Prostate gland (tissue), 2 donors: ENCODE data around the gene GALNTL6. TPM values are rescaled to one million over a fixed set of nuclear protein-coding genes. Genes with fewer than 3 reads are reported as not detected.

Experiments
- DNase-seq: peaks from one replicate; pipeline ENCODE4 v3.0.0-alpha.2; 2019; ENCODE audit warnings: low spot score
- H3K27ac ChIP-seq, 2 donors: fragments of 200-600 bp; sonication (generic); 2 replicates each; pipeline ENCODE4 v1.5.1; 2017 to 2019
- H3K27me3 ChIP-seq: fragments of 200-600 bp; sonication (generic); replicated peaks from 2 replicates; pipeline ENCODE4 v1.5.1; 2019; ENCODE audit not compliant: insufficient read depth
- H3K36me3 ChIP-seq, 2 donors: fragments of 200-600 bp; sonication (generic); 1 replicate in 1 of 2; 2 replicates in 1 of 2; pipeline versions ENCODE4 v1.5.1 to v1.8.1; 2017 to 2019
- H3K4me1 ChIP-seq: fragments of 200-600 bp; sonication (generic); replicated peaks from 2 replicates; pipeline ENCODE4 v1.5.1; 2019
- H3K4me3 ChIP-seq, 2 donors: fragments of 200-600 bp; sonication (generic); 2 replicates each; pipeline ENCODE4 v1.5.1; 2017 to 2019
- H3K9me3 ChIP-seq: fragments of 200-600 bp; sonication (generic); 2 replicates; pipeline ENCODE4 v1.5.1; 2017
- CTCF ChIP-seq, 4 experiments: fragments of 200-600 bp in 2 of 4; fragments of 450-650 bp in 2 of 4; sonication (generic) in 2 of 4; IDR thresholded peaks; 1 replicate in 3 of 4; 2 replicates in 1 of 4; pipeline ENCODE4 v1.5.1; 2016 to 2019; ENCODE audit warnings: antibody characterized with exemption in 4 of 4, mild to moderate bottlenecking in 2 of 4, moderate library complexity in 2 of 4
- POLR2A ChIP-seq: fragments of 450-650 bp; IDR thresholded peaks from one replicate; pipeline ENCODE4 v1.6.1; 2016; ENCODE audit warnings: antibody characterized with exemption, mild to moderate bottlenecking
- POLR2AphosphoS5 ChIP-seq: sonication (generic); formaldehyde crosslinking; IDR thresholded peaks from one replicate; pipeline ENCODE4 v1.6.1; 2017; ENCODE audit warnings: antibody characterized with exemption
- WGBS: methylation state at CpG from one replicate; pipeline ENCODE4 v1.1.5; 2018; 5-methylcytosine and 5-hydroxymethylcytosine counted together
- intact Hi-C: fragments of 100-400 bp; cut with DNase I; formaldehyde crosslinking; loops from one replicate; pipeline ENCODE4 v1.14.2; 2022
- total RNA-seq, 2 donors: library from RNA; depleted of rRNA; stranded (reverse); fragments of >200 nt; gene quantifications; one replicate each; pipeline ENCODE4 v1.1.0, GENCODE V29; 2016

The GALNTL6 gene
- total RNA-seq, 2 donors from 2014 or later, result 0.23 to 0.85 TPM

- intact Hi-C loops, result no loop called here
- no peaks in the 10 kb centered on the region for H3K9me3 ChIP-seq
- H3K27me3 ChIP-seq, result no peaks in the 10 kb centered on the region
- DNase-seq, result no peak
- no peak for TF ChIP-seq CTCF (IDR thresholded peaks at IDR 0.05)
- TF ChIP-seq POLR2AphosphoS5, result no peak
- TF ChIP-seq POLR2A, result no peak
- H3K36me3 ChIP-seq, result no peaks in the 10 kb centered on the region
- no peaks in the 10 kb centered on the region for H3K4me1 ChIP-seq
- WGBS, result 52% methylated on average over 1 of the region's 1 CpG
- H3K4me3 ChIP-seq, result no peak overlapping the region
- H3K27ac ChIP-seq, result no peak overlapping the region
Observed at GRCh38 chr4:172169871-172170270, 356.7 kb downstream of the GALNTL6 start.

GRCh38 chr4:172173206-172173605 is 360.0 kb downstream of the GALNTL6 start:
- H3K4me3 ChIP-seq, result no peak overlapping the region
- WGBS, result 71% methylated on average over 4 of the region's 4 CpGs
- no peak for DNase-seq
- no peaks in the 10 kb centered on the region for H3K9me3 ChIP-seq
- H3K27me3 ChIP-seq, result no peaks in the 10 kb centered on the region
- no peak overlapping the region for H3K27ac ChIP-seq
- intact Hi-C loops, result no loop called here
- no peaks in the 10 kb centered on the region for H3K4me1 ChIP-seq
- TF ChIP-seq POLR2AphosphoS5 (no peak), CTCF (IDR thresholded peaks at IDR 0.05) (no peak), POLR2A (no peak)
- no peaks in the 10 kb centered on the region for H3K36me3 ChIP-seq

- H3K4me1 ChIP-seq, result no peaks in the 10 kb centered on the region
- DNase-seq, result no peak
- no peak overlapping the region for H3K4me3 ChIP-seq
- intact Hi-C loops, result no loop called here
- no peak overlapping the region for H3K27ac ChIP-seq
- H3K27me3 ChIP-seq, result no peaks in the 10 kb centered on the region
- TF ChIP-seq POLR2AphosphoS5 (no peak), POLR2A (no peak), CTCF (IDR thresholded peaks at IDR 0.05) (no peak)
- H3K36me3 ChIP-seq, result no peaks in the 10 kb centered on the region
- H3K9me3 ChIP-seq, result no peaks in the 10 kb centered on the region
Observed at GRCh38 chr4:172177382-172177781, 364.2 kb downstream of the GALNTL6 start.

GRCh38 chr4:172188248-172188988 is 375.2 kb downstream of the GALNTL6 start:
- DNase-seq, result no peak
- no peaks in the 10 kb centered on the region for H3K36me3 ChIP-seq
- no peak for TF ChIP-seq POLR2A
- no peak for TF ChIP-seq POLR2AphosphoS5
- no peak for TF ChIP-seq CTCF (IDR thresholded peaks at IDR 0.05)
- WGBS, result 47% methylated on average over 6 of the region's 6 CpGs
- H3K27ac ChIP-seq, result no peak overlapping the region
- intact Hi-C loops, result no loop called here
- H3K4me1 ChIP-seq, result no peaks in the 10 kb centered on the region
- no peaks in the 10 kb centered on the region for H3K27me3 ChIP-seq
- no peak overlapping the region for H3K4me3 ChIP-seq
- H3K9me3 ChIP-seq, result no peaks in the 10 kb centered on the region

- TF ChIP-seq CTCF (IDR thresholded peaks at IDR 0.05) (peak in 1 of 4 experiments; percentile 9), POLR2AphosphoS5 (no peak)
- Histone ChIP-seq H3K27ac (no peak overlapping the region), H3K27me3 (no peaks in the 10 kb centered on the region), H3K9me3 (no peaks in the 10 kb centered on the region), H3K4me3 (no peak overlapping the region), H3K36me3 (no peaks in the 10 kb centered on the region), H3K4me1 (no peaks in the 10 kb centered on the region)
- intact Hi-C loops, result no loop called here
- no peak for DNase-seq
Observed at GRCh38 chr4:172202480-172203076, 389.4 kb downstream of the GALNTL6 start.
